K562 (cell line): ENCODE data around the gene NTRK2. TPM values are rescaled to one million over a fixed set of nuclear protein-coding genes. Genes with fewer than 3 reads are reported as not detected.

Experiments used
- ATAC-seq: fragments of 200-7000 bp; cut with Tn5 transposase; 3 replicates; pipeline ENCODE4 v1.9.1; 2020; ENCODE audit warnings: moderate library complexity
- BruUV-seq: library from RNA; stranded (reverse); fragments of 400-500 nt; replicated peaks from 2 replicates; lab custom pipeline; 2021; lab: Mats Ljungman, UMichigan
- CTCF ChIA-PET: fragments of 300-600 bp; formaldehyde crosslinking; extraction: SDS; loops from one replicate; lab custom pipeline; 2021; ENCODE audit warnings: low intra/inter-chr PET ratio; lab: Yijun Ruan, JAX
- POLR2A ChIA-PET: fragments of 300-600, 350-650 bp; sonication (Branson Sonifier 250); formaldehyde crosslinking; extraction: SDS; loops from one replicate; lab custom pipeline; 2021; ENCODE audit warnings: antibody characterized with exemption, inconsistent platforms; lab: Yijun Ruan, JAX
- DNase-seq, 4 experiments: peaks; one replicate each; pipeline versions ENCODE4 v3.0.0 to v3.0.0-alpha.2; 2011 to 2018; ENCODE audit warnings: low spot score in 3 of 4, mixed read lengths in 3 of 4; ENCODE audit errors: extremely low read depth in 1 of 4
- FAIRE-seq: peaks from 2 replicates; lab custom pipeline; 2011; peaks lifted over from hg19 to GRCh38; lab: Jason Lieb, UNC
- H2AFZ ChIP-seq: 2 replicates; pipeline ENCODE4 v1.6.0; 2011; ENCODE audit warnings: low read depth, low read length, control low read depth, inconsistent platforms
- H3K27ac ChIP-seq: fragments of 200-600 bp; 3 replicates; pipeline ENCODE4 v1.8.0; 2011; ENCODE audit warnings: low read depth, mild to moderate bottlenecking, control low read depth, inconsistent platforms, low read length, moderate library complexity, mixed read lengths; ENCODE audit errors: extremely low read depth
- H3K27me3 ChIP-seq, 2 experiments: fragments of 300-600 bp in 1 of 2; 2 replicates in 1 of 2; 3 replicates in 1 of 2; pipeline versions ENCODE4 v1.6.0 to v1.8.0; 2011; ENCODE audit warnings: inconsistent platforms in 2 of 2, low read length in 2 of 2, mild to moderate bottlenecking in 1 of 2, mixed read lengths in 1 of 2, moderate library complexity in 1 of 2; ENCODE audit not compliant: control insufficient read depth in 2 of 2, insufficient read depth in 2 of 2
- H3K36me3 ChIP-seq: fragments of 300-600 bp; 3 replicates; pipeline ENCODE4 v1.8.0; 2011; ENCODE audit warnings: mild to moderate bottlenecking, low read length, inconsistent platforms; ENCODE audit not compliant: control insufficient read depth, insufficient read depth
- H3K4me1 ChIP-seq, 2 experiments: fragments of 200-600 bp in 1 of 2; replicated peaks in 1 of 2; 2 replicates in 1 of 2; 3 replicates in 1 of 2; pipeline versions ENCODE4 v1.5.1 to v1.8.0; 2011; ENCODE audit warnings: inconsistent platforms in 2 of 2, low read length in 2 of 2, mild to moderate bottlenecking in 1 of 2, mixed read lengths in 1 of 2, moderate library complexity in 1 of 2; ENCODE audit not compliant: control insufficient read depth in 2 of 2, insufficient read depth in 2 of 2
- H3K4me2 ChIP-seq: 2 replicates; pipeline ENCODE4 v1.6.1; 2011; ENCODE audit warnings: low read length, control low read depth, inconsistent platforms, mixed read lengths; ENCODE audit not compliant: insufficient read depth
- H3K4me3 ChIP-seq: fragments of 200-600 bp; sonication (generic), shearing (Covaris generic); 2 replicates; pipeline ENCODE4 v1.5.1; 2016; ENCODE audit warnings: control low read depth, inconsistent platforms
- H3K79me2 ChIP-seq: fragments of 200-600 bp; 3 replicates; pipeline ENCODE4 v1.8.0; 2011; ENCODE audit warnings: low read length, inconsistent platforms; ENCODE audit not compliant: control insufficient read depth, insufficient read depth
- H3K9ac ChIP-seq, 2 experiments: 2 replicates each; pipeline versions ENCODE4 v1.6.0 to v1.6.1; 2011; ENCODE audit warnings: low read depth in 2 of 2, low read length in 2 of 2, control low read depth in 1 of 2, inconsistent platforms in 1 of 2, mild to moderate bottlenecking in 1 of 2, mixed read lengths in 1 of 2; ENCODE audit not compliant: insufficient read depth in 1 of 2
- H3K9me1 ChIP-seq: one replicate; pipeline ENCODE4 v1.6.0; 2011; ENCODE audit warnings: inconsistent platforms, mild to moderate bottlenecking, low read length, moderate library complexity; ENCODE audit not compliant: control insufficient read depth, insufficient read depth
- H3K9me3 ChIP-seq: replicated peaks from 2 replicates; pipeline ENCODE4 v1.5.1; 2011; ENCODE audit warnings: low read depth, low read length, inconsistent platforms; ENCODE audit not compliant: control insufficient read depth, insufficient read depth
- H4K20me1 ChIP-seq: replicated peaks from 2 replicates; pipeline ENCODE4 v1.6.1; 2011; ENCODE audit warnings: low read length, inconsistent platforms, mixed read lengths; ENCODE audit not compliant: control insufficient read depth, insufficient read depth
- CBX2 ChIP-seq: fragments of 200-600 bp; sonication (generic); IDR thresholded peaks from one replicate; pipeline ENCODE4 v1.6.1; 2012; ENCODE audit warnings: mild to moderate bottlenecking, low read length, inconsistent platforms; ENCODE audit not compliant: insufficient read depth, poor library complexity, severe bottlenecking
- HEY1 ChIP-seq: fragments of 250-450 bp; sonication (Bioruptor Pico); IDR thresholded peaks from 2 replicates; pipeline ENCODE4 v1.5.0; 2020; ENCODE audit warnings: mild to moderate bottlenecking, moderate library complexity, borderline replicate concordance
- PHF20 ChIP-seq: fragments of 450-650 bp; IDR thresholded peaks from 2 replicates; pipeline ENCODE4 v1.6.1; 2018; ENCODE audit not compliant: partially characterized antibody
- POLR2AphosphoS2 ChIP-seq: IDR thresholded peaks from 2 replicates; pipeline ENCODE4 v1.6.1; 2012; ENCODE audit warnings: low read length, improper control_type of control experiment
- RFX1 ChIP-seq: fragments of 450-650 bp; IDR thresholded peaks from 2 replicates; pipeline ENCODE4 v1.6.1; 2016; ENCODE audit warnings: mild to moderate bottlenecking, moderate library complexity
- WGBS: fragments of 100-300 bp; shearing (Covaris generic); methylation state at CpG from one replicate; pipeline ENCODE4 v1.1.6; 2016; ENCODE audit warnings: low coverage, mixed read lengths; ENCODE audit not compliant: insufficient coverage; ENCODE audit errors: missing lambda C conversion rate; 5-methylcytosine and 5-hydroxymethylcytosine counted together
- in situ Hi-C: fragments of 300-500 bp; cut with MboI; formaldehyde crosslinking; loops from 4 replicates; pipeline ENCODE4 v1.15.0; 2018; ENCODE audit warnings: inconsistent platforms, mixed read lengths
- intact Hi-C: fragments of 100-400 bp; cut with micrococcal nuclease; formaldehyde crosslinking; loops from 2 replicates; pipeline ENCODE4 v1.14.2; 2022
- polyA plus RNA-seq, 8 experiments: library from polyadenylated mRNA; depleted of rRNA in 4 of 8; stranded (reverse) in 5 of 8; unstranded in 3 of 8; fragments of >200 nt; fragmentation: Nextera tagmentation in 2 of 8; fragmentation: Illumina TruSeq in 1 of 8; extraction: Ambion mirVana in 2 of 8; extraction: Trizol in 1 of 8; gene quantifications; 2 replicates each; pipeline versions ENCODE4 v1.2.1 to v1.2.3, GENCODE V29; 2011 to 2014; ENCODE audit warnings: inconsistent platforms in 1 of 8, missing spikeins in 1 of 8
- total RNA-seq, 7 experiments: library from RNA; depleted of rRNA in 6 of 7; stranded (reverse); fragments of >200 nt in 6 of 7; fragmentation: Illumina TruSeq in 2 of 7; extraction: Trizol in 2 of 7; gene quantifications; 2 replicates each; pipeline versions ENCODE4 v1.2.1 to v1.2.3, GENCODE V29; 2011 to 2021; ENCODE audit warnings: low replicate concordance in 1 of 7
- TF ChIP-seq, protein P1 (sequence below): fragments of 450-650 bp; IDR thresholded peaks from 2 replicates; pipeline ENCODE4 v1.6.1; 2018; ENCODE audit not compliant: partially characterized antibody
- TF ChIP-seq, protein P2 (sequence below): fragments of 450-650 bp; IDR thresholded peaks from 2 replicates; pipeline ENCODE4 v1.6.1; 2016

The NTRK2 gene
- total and polyA plus RNA-seq, 9 of the 15 experiments (the other 6 are each of a cell fraction or from before 2014, with no cell fraction given) = not detected

DNA sequence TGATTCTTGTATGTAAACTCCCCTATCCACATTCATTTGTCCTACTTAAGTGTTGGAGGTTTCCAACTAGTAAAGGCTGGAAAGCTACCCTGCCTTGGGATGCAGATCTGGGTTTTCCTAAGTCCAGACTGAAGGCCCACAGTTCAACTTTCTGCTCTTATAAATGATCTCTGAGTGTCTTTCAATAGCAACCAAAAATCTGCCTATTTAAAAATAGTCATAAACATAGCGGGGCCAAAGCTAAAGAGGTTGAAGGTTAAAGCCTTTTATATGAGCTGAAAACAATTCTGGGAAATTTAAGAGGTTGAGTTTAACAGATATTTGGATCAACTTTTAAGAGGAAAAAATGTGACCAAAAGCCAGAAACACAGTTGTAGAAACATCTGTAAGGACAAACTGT is 87.2 kb downstream of the NTRK2 start:
- Histone ChIP-seq H3K4me2 (no peak overlapping the region), H3K27me3 (no peaks in the 10 kb centered on the region), H3K4me1 (no peaks in the 10 kb centered on the region), H3K9ac (no peak overlapping the region), H3K9me3 (no peaks in the 10 kb centered on the region), H3K9me1 (no peaks in the 10 kb centered on the region), H2AFZ (no peak overlapping the region), H3K36me3 (no peaks in the 10 kb centered on the region), H3K79me2 (no peaks in the 10 kb centered on the region), H3K4me3 (no peak overlapping the region), H4K20me1 (no peaks in the 10 kb centered on the region)
- intact Hi-C loops = no loop called here
- in situ Hi-C loops = no loop called here
- BruUV-seq = no TSS peak
- ChIA-PET CTCF (no interaction called here), POLR2A (no interaction called here)
- no peak for DNase-seq
- FAIRE-seq = no peak
- no peak for ATAC-seq
- TF ChIP-seq CBX2 (no peak), HEY1 (no peak), POLR2AphosphoS2 (no peak), RFX1 (no peak), PHF20 (no peak)
- TF ChIP-seq, protein P1, sequence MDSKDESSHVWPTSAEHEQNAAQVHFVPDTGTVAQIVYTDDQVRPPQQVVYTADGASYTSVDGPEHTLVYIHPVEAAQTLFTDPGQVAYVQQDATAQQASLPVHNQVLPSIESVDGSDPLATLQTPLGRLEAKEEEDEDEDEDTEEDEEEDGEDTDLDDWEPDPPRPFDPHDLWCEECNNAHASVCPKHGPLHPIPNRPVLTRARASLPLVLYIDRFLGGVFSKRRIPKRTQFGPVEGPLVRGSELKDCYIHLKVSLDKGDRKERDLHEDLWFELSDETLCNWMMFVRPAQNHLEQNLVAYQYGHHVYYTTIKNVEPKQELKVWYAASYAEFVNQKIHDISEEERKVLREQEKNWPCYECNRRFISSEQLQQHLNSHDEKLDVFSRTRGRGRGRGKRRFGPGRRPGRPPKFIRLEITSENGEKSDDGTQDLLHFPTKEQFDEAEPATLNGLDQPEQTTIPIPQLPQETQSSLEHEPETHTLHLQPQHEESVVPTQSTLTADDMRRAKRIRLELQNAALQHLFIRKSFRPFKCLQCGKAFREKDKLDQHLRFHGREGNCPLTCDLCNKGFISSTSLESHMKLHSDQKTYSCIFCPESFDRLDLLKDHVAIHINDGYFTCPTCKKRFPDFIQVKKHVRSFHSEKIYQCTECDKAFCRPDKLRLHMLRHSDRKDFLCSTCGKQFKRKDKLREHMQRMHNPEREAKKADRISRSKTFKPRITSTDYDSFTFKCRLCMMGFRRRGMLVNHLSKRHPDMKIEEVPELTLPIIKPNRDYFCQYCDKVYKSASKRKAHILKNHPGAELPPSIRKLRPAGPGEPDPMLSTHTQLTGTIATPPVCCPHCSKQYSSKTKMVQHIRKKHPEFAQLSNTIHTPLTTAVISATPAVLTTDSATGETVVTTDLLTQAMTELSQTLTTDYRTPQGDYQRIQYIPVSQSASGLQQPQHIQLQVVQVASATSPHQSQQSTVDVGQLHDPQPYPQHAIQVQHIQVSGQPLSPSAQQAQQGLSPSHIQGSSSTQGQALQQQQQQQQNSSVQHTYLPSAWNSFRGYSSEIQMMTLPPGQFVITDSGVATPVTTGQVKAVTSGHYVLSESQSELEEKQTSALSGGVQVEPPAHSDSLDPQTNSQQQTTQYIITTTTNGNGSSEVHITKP = no peak
- TF ChIP-seq, protein P2, sequence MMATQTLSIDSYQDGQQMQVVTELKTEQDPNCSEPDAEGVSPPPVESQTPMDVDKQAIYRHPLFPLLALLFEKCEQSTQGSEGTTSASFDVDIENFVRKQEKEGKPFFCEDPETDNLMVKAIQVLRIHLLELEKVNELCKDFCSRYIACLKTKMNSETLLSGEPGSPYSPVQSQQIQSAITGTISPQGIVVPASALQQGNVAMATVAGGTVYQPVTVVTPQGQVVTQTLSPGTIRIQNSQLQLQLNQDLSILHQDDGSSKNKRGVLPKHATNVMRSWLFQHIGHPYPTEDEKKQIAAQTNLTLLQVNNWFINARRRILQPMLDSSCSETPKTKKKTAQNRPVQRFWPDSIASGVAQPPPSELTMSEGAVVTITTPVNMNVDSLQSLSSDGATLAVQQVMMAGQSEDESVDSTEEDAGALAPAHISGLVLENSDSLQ = no peak
- TF ChIP-seq, all 486 proteins: peak for 0
- no peak overlapping the region for H3K27ac ChIP-seq
- 0% methylated on average over 1 of the region's 1 CpG for WGBS
